Measurements from ENCODE around the gene DDIAS.
A peak's percentile ranks its signal among the peaks of the same experiment; 100 is the strongest.

DDIAS gene

GRCh38 chr11:82896183-82896582, 5.4 kb upstream of the DDIAS start:
- H3K4me1 ChIP-seq (ENCODE audit: insufficient read depth, low read length, severe bottlenecking): peaks cover 23% of the 10 kb centered on the region
- no peaks in the 10 kb centered on the region for H3K9me3 ChIP-seq (ENCODE audit: low read length)
- no peak overlapping the region for H3K27ac ChIP-seq (ENCODE audit: low read depth, low read length, poor library complexity, severe bottlenecking)
- no peaks in the 10 kb centered on the region for H3K9me2 ChIP-seq (ENCODE audit: low read depth, low read length)
- no peak overlapping the region for H3K4me2 ChIP-seq (ENCODE audit: low read length)
- no peak for TF ChIP-seq CTCF (IDR thresholded peaks at IDR 0.05; ENCODE audit: low read length)
- no peak for TF ChIP-seq EZH2 (IDR thresholded peaks at IDR 0.05; ENCODE audit: borderline replicate concordance, low read length)
- H2AFZ ChIP-seq (ENCODE audit: low read length): no peak overlapping the region
- no peak overlapping the region for H3K4me3 ChIP-seq (ENCODE audit: low read depth, low read length, poor library complexity, severe bottlenecking)
- H3K9ac ChIP-seq (ENCODE audit: low read length): no peak overlapping the region
- H4K20me1 ChIP-seq (ENCODE audit: insufficient read depth, low read length): no peaks in the 10 kb centered on the region
- no peaks in the 10 kb centered on the region for H3F3A ChIP-seq (ENCODE audit: insufficient read depth, low read length)
- H3K79me2 ChIP-seq (ENCODE audit: insufficient read depth, low read length): no peaks in the 10 kb centered on the region
- no peaks in the 10 kb centered on the region for H3K36me3 ChIP-seq (ENCODE audit: insufficient read depth, low read length)
- no peaks in the 10 kb centered on the region for H3K27me3 ChIP-seq (ENCODE audit: insufficient read depth, low read length)

- no peaks in the 10 kb centered on the region for H3K9me3 ChIP-seq (ENCODE audit: low read length)
- H3K4me3 ChIP-seq (ENCODE audit: low read depth, low read length, poor library complexity, severe bottlenecking): no peak overlapping the region
- H3F3A ChIP-seq (ENCODE audit: insufficient read depth, low read length): no peaks in the 10 kb centered on the region
- no peaks in the 10 kb centered on the region for H3K9me2 ChIP-seq (ENCODE audit: low read depth, low read length)
- H4K20me1 ChIP-seq (ENCODE audit: insufficient read depth, low read length): no peaks in the 10 kb centered on the region
- no peak overlapping the region for H3K27ac ChIP-seq (ENCODE audit: low read depth, low read length, poor library complexity, severe bottlenecking)
- H3K79me2 ChIP-seq (ENCODE audit: insufficient read depth, low read length): peaks cover 15% of the 10 kb centered on the region
- TF ChIP-seq CTCF (IDR thresholded peaks at IDR 0.05; ENCODE audit: low read length) (no peak), EZH2 (IDR thresholded peaks at IDR 0.05; ENCODE audit: borderline replicate concordance, low read length) (no peak)
- no peak overlapping the region for H3K9ac ChIP-seq (ENCODE audit: low read length)
- H2AFZ ChIP-seq (ENCODE audit: low read length): no peak overlapping the region
- H3K4me1 ChIP-seq (ENCODE audit: insufficient read depth, low read length, severe bottlenecking): peaks cover 35% of the 10 kb centered on the region
- no peaks in the 10 kb centered on the region for H3K27me3 ChIP-seq (ENCODE audit: insufficient read depth, low read length)
- no peaks in the 10 kb centered on the region for H3K36me3 ChIP-seq (ENCODE audit: insufficient read depth, low read length)
- peak overlapping the region; percentile 10; the same call in 1 of the 2 replicates for H3K4me2 ChIP-seq (ENCODE audit: low read length)
These were observed 3.3 kb upstream of the DDIAS start for GRCh38 chr11:82898241-82898640.

- Histone ChIP-seq H2AFZ (ENCODE audit: low read length) (no peak overlapping the region), H3K79me2 (ENCODE audit: insufficient read depth, low read length) (peaks cover 26% of the 10 kb centered on the region), H3K9me3 (ENCODE audit: low read length) (no peaks in the 10 kb centered on the region), H3K27me3 (ENCODE audit: insufficient read depth, low read length) (no peaks in the 10 kb centered on the region), H3K9ac (ENCODE audit: low read length) (peak overlapping the region; percentile 60), H3K4me3 (ENCODE audit: low read depth, low read length, poor library complexity, severe bottlenecking) (peak overlapping the region; percentile 94), H3F3A (ENCODE audit: insufficient read depth, low read length) (no peaks in the 10 kb centered on the region), H3K36me3 (ENCODE audit: insufficient read depth, low read length) (no peaks in the 10 kb centered on the region), H3K27ac (ENCODE audit: low read depth, low read length, poor library complexity, severe bottlenecking) (peak overlapping the region; percentile 17), H3K4me1 (ENCODE audit: insufficient read depth, low read length, severe bottlenecking) (peaks cover 45% of the 10 kb centered on the region), H4K20me1 (ENCODE audit: insufficient read depth, low read length) (no peaks in the 10 kb centered on the region), H3K9me2 (ENCODE audit: low read depth, low read length) (no peaks in the 10 kb centered on the region), H3K4me2 (ENCODE audit: low read length) (peak overlapping the region; percentile 97)
- TF ChIP-seq EZH2 (IDR thresholded peaks at IDR 0.05; ENCODE audit: borderline replicate concordance, low read length): no peak
- TF ChIP-seq CTCF (IDR thresholded peaks at IDR 0.05; ENCODE audit: low read length): no peak
These were observed 2.2 kb upstream of the DDIAS start for GRCh38 chr11:82899186-82899820.
